Astrocyte of the cerebellum (primary cell): ENCODE measurements around the gene MPC1.
"Not testable (repeated sequence)": the region's sequence is repeated elsewhere in the genome, so short reads cannot be mapped to it uniquely, and the experiment has no call there.

Experiments used
- DNase-seq: peaks from one replicate; pipeline ENCODE4 v3.0.0-alpha.2; 2011; ENCODE audit warnings: low read depth
- H3K4me3 ChIP-seq: 2 replicates; pipeline ENCODE4 v1.5.1; 2011; ENCODE audit warnings: mild to moderate bottlenecking, low read depth, low read length, moderate library complexity
- CTCF ChIP-seq: IDR thresholded peaks from 2 replicates; pipeline ENCODE4 v1.5.1; 2012; ENCODE audit warnings: low read length, low read depth, moderate library complexity, mild to moderate bottlenecking; ENCODE audit errors: missing control alignments
- in situ Hi-C: cut with HindIII; loops from 2 replicates; pipeline ENCODE4 v1.10.0; 2017; ENCODE audit warnings: low sequenced_read_pairs

The MPC1 gene

DNA sequence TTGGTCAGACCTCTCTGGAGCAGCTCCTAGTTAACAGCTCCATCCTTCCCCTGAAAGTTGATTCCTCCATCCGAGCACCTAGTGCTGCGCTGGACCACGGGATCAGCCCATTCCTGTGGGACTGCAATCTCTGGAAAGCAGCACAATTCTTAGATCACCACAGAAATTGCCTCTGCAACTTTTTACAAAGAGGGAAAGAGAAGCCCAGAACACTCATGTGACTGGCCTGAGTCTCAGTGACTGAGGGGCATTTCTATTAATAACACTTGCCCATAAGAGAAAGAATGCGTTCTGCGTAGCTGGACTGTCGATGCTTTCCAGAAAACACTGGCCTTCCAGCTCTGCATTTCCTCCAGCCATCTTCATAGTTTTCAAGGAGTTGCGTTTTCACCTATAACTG lies 18.3 kb downstream of the MPC1 start:
- no peak overlapping the region for H3K4me3 ChIP-seq
- in situ Hi-C loops = no loop called here
- no peak for TF ChIP-seq CTCF
- DNase-seq = no peak

DNA sequence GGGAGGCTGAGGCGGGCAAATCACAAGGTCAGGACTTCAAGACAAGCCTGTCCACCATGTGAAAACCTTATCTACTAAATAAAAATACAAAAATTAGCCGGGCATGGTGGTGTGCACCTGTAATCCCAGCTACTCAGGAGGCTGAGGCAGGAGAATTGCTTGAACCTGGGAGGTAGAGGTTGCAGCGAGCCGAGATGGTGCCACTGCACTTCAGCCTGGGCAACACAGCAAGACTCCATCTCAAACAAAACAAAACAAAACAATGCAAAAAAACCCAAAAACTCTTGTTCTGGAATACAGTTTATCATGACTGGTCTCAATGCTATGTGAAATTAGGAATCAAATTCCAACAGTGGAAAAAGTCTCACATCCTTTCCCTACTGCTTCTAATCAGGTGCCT lies 20.3 kb downstream of the MPC1 start:
- H3K4me3 ChIP-seq, in situ Hi-C loops, DNase-seq: not testable (repeated sequence)

DNA sequence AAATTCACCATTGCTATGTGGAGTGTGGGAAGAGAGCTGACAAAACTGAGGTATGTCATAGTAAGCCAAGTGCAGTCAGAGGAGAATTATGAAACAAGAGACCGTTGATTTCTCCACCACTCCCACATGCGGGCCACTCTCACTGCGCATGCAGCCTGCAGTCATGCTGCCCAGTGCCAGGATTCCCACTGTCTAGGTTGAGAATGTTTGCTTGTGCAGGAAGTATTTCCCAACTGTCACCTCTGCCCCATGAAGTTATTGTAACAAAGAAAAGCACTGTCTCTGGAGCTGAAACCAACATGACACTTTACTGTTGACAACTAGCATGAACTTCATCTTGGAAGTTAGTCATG lies 21.7 kb downstream of the MPC1 start:
- TF ChIP-seq CTCF = no peak
- in situ Hi-C loops = no loop called here
- H3K4me3 ChIP-seq = no peak overlapping the region
- no peak for DNase-seq

DNA sequence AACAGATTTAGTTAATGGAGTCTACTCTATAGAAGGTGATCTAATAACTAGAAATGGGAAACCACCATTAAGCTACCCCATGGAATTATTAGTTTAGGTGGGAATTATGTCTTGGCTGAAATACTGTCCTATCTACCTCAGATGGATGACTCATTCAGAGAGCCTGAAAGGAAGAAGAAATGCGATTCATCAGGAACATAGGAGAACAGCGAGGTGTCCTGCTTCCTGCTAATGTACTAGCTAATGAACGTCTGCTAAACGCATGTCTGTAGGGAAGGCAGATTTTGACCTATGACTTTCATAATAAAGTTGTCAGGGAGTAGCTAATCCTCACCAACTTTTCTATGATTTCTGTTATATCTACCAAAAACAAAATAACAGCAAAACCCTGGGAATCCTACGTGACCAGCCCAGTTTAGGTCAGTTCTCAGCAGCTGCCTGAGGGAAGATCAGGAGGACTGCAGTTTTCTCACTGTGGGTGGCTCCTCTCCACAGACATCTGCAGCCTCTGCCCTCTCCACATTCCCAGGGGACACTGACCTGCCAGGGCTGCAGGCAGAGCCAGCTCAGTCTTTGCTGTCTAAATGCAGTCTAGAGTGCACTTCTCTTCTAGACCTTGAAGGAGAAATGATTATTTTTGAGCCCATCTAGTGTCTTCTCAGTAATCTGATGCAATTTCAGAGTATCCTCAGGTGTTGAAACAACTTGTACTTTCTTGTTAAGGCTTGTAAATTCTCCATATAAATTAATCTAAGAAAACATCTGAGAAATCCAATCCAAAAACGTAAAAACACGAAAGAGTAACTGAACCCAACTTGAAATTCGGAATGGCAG lies 22.3 kb downstream of the MPC1 start:
- no peak for DNase-seq
- in situ Hi-C loops = no loop called here
- H3K4me3 ChIP-seq = no peak overlapping the region

DNA sequence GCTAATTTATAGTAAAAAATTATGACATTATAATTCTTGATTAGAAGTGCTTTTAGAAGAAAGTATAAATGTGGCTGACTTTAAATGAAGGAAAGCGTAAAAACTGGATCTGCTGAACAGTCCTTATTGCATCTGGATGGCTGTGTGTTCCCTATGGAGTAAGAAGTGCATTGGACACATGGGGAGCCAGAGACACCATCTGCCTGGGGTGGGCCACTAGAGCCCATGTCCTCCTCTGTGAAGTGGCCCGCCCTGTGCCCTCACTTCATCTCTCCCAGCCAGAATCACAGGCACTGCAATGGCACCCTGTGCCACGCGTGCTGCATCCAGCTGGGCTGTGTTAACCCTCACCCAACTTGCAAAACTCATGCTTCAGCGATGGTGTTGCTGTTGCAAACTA lies 27.2 kb downstream of the MPC1 start:
- H3K4me3 ChIP-seq = no peak overlapping the region
- no peak for DNase-seq
- TF ChIP-seq CTCF = no peak
- in situ Hi-C loops = no loop called here

More for the DNA sequence above, 22.3 kb downstream of the MPC1 start:
- no peak for TF ChIP-seq CTCF

DNA sequence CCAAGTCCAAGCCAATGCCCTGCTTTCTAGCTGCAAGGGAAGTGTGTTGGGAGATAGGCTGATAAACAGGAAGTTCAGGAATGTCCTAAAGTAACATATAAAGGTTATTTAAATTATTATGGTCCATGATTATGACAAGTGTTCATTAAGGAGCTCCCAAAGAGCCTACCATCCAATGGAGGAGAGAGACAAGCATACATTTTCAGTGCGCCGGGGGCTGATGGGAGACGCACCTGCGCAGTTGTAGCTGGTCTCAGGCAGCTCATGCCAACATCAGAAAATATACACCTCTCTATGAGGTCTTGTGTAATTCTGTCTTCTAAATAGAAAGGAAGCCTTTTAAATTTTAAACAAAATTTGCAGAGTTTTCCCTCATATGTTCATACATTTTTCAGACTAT lies 27.8 kb downstream of the MPC1 start:
- TF ChIP-seq CTCF = no peak
- in situ Hi-C loops = no loop called here

GRCh38 chr6:166354143-166354542 lies 28.6 kb downstream of the MPC1 start:
- no peak for TF ChIP-seq CTCF
- no peak for DNase-seq
- H3K4me3 ChIP-seq = no peak overlapping the region
- in situ Hi-C loops = no loop called here

More for the DNA sequence above, 27.8 kb downstream of the MPC1 start:
- DNase-seq = no peak
- no peak overlapping the region for H3K4me3 ChIP-seq
